HL-60 (cell line): ENCODE results near the gene TBPL1.

ENCODE experiments used
- DNase-seq, 2 experiments: peaks; one replicate each; pipeline ENCODE4 v3.0.0-alpha.2; 2010 to 2020; ENCODE audit warnings: low read depth in 1 of 2, low spot score in 1 of 2
- H3K27ac ChIP-seq: fragments of 250-450 bp; sonication (Bioruptor Pico); replicated peaks from 2 replicates; pipeline ENCODE4 v1.5.1; 2020; ENCODE audit warnings: mild to moderate bottlenecking, moderate library complexity
- H3K27me3 ChIP-seq: fragments of 250-450 bp; sonication (Bioruptor Pico); 2 replicates; pipeline ENCODE4 v1.5.1; 2021; ENCODE audit warnings: mild to moderate bottlenecking, moderate library complexity; ENCODE audit not compliant: insufficient read depth, poor library complexity, severe bottlenecking
- H3K4me3 ChIP-seq: replicated peaks from 2 replicates; pipeline ENCODE4 v1.5.1; 2011; ENCODE audit warnings: mild to moderate bottlenecking, control low read depth, low read length; ENCODE audit not compliant: insufficient read depth
- CTCF ChIP-seq: IDR thresholded peaks from one replicate; pipeline ENCODE4 v1.5.1; 2011; ENCODE audit warnings: low read length, control low read depth, inconsistent platforms; ENCODE audit not compliant: insufficient read depth
- GABPA ChIP-seq: IDR thresholded peaks from 2 replicates; pipeline ENCODE4 v1.6.1; 2012; ENCODE audit warnings: low read depth
- POLR2AphosphoS5 ChIP-seq: IDR thresholded peaks from 2 replicates; pipeline ENCODE4 v1.6.1; 2012; ENCODE audit warnings: low read depth
- REST ChIP-seq: IDR thresholded peaks from 2 replicates; pipeline ENCODE4 v1.6.1; 2012; ENCODE audit warnings: low read depth; ENCODE audit not compliant: insufficient replicate concordance
- SPI1 ChIP-seq: IDR thresholded peaks from 2 replicates; pipeline ENCODE4 v1.6.1; 2012; ENCODE audit warnings: low read depth, mild to moderate bottlenecking, borderline replicate concordance

Gene TBPL1

GRCh38 chr6:134002821-134003220 lies 49.8 kb downstream of the TBPL1 start:
- Histone ChIP-seq H3K27me3 (peaks cover 6% of the 10 kb centered on the region), H3K4me3 (no peak overlapping the region), H3K27ac (no peak overlapping the region)
- TF ChIP-seq GABPA, result no peak
- no peak for TF ChIP-seq CTCF
- TF ChIP-seq POLR2AphosphoS5, result no peak
- no peak for TF ChIP-seq SPI1
- no peak for TF ChIP-seq REST
- DNase-seq, result peak in 1 of 2 experiments; percentile 28

- Histone ChIP-seq H3K27me3 (peaks cover 6% of the 10 kb centered on the region), H3K27ac (no peak overlapping the region), H3K4me3 (no peak overlapping the region)
- no peak for TF ChIP-seq POLR2AphosphoS5
- no peak for TF ChIP-seq SPI1
- TF ChIP-seq GABPA, result no peak
- TF ChIP-seq CTCF, result no peak
- TF ChIP-seq REST, result no peak
- DNase-seq, result no peak
Measured at GRCh38 chr6:134003542-134003951, 50.5 kb downstream of the TBPL1 start.

GRCh38 chr6:134004714-134005113 lies 51.7 kb downstream of the TBPL1 start:
- TF ChIP-seq REST (no peak), POLR2AphosphoS5 (no peak), CTCF (no peak), SPI1 (no peak), GABPA (no peak)
- no peak for DNase-seq
- no peak overlapping the region for H3K27ac ChIP-seq
- peaks cover 6% of the 10 kb centered on the region for H3K27me3 ChIP-seq
- no peak overlapping the region for H3K4me3 ChIP-seq
